ENCODE data around the gene CCDC190. TPM values are rescaled to one million over a fixed set of nuclear protein-coding genes. Genes with fewer than 3 reads are reported as not detected.

Gene CCDC190
- total and polyA plus RNA-seq, 2 of the 8 experiments (the other 6 are each of a cell fraction or from before 2014, with no cell fraction given) = not detected

- no peaks in the 10 kb centered on the region for H3K79me1 ChIP-seq (ENCODE audit: low read depth, low read length)
- WGBS, 2 experiments (ENCODE audit: extremely low coverage in 1 of 2, insufficient coverage in 1 of 2, insufficient read length in 1 of 2, insufficient replicate concordance in 2 of 2, low coverage in 1 of 2, low lambda C conversion rate in 2 of 2, missing lambda C conversion rate in 1 of 2) = 80% methylated on average over 2 of the region's 2 CpGs; no CpG with 5 or more reads in 1 of the 2 experiments
- H2BK120ac ChIP-seq (replicated peaks; ENCODE audit: low read depth, low read length) = no peak overlapping the region
- no peak overlapping the region for H2BK5ac ChIP-seq (ENCODE audit: low read depth, low read length)
- H3K18ac ChIP-seq (ENCODE audit: extremely low read depth, low read length) = no peak overlapping the region
- POLR2A ChIA-PET (ENCODE audit: partially characterized antibody) = no interaction called here
- no peaks in the 10 kb centered on the region for H3K36me3 ChIP-seq (ENCODE audit: control insufficient read depth in 2 of 4, insufficient read depth in 4 of 4, low read length in 3 of 4)
- no peak overlapping the region for H2AK5ac ChIP-seq (ENCODE audit: low read depth, low read length)
- H3K14ac ChIP-seq (ENCODE audit: insufficient read length) = no peak overlapping the region
- peak overlapping the region; percentile 62; the same call in 1 of the 2 replicates for H4K8ac ChIP-seq (ENCODE audit: extremely low read depth, insufficient read depth, low read length)
- DNase-seq (ENCODE audit: low read depth in 1 of 2, low spot score in 2 of 2) (no peak), FAIRE-seq (no peak)
- H3K4me2 ChIP-seq (ENCODE audit: insufficient read depth in 1 of 2, low read depth in 2 of 2, low read length in 2 of 2) = no peak overlapping the region
- H2BK12ac ChIP-seq (ENCODE audit: low read depth, low read length) = no peak overlapping the region
- H3K4ac ChIP-seq (replicated peaks; ENCODE audit: insufficient read length, low read depth, low read length) = no peak overlapping the region
- H3K4me3 ChIP-seq (ENCODE audit: extremely low read depth in 1 of 4, insufficient read depth in 2 of 4, low read depth in 3 of 4, low read length in 4 of 4) = no peak overlapping the region
- H3K23ac ChIP-seq (ENCODE audit: insufficient read length) = no peak overlapping the region
- H3K56ac ChIP-seq (replicated peaks; ENCODE audit: insufficient read length, low read depth, low read length) = no peak overlapping the region
- H3K23me2 ChIP-seq (ENCODE audit: low read depth, low read length) = no peaks in the 10 kb centered on the region; the same call in 1 of the 2 replicates
- CTCF ChIA-PET (ENCODE audit: partially characterized antibody) = interaction anchor here (0.7 kb wide), 1 partner anchor 60 kb away, joined by 3 read pairs; no protein-coding TSS in a partner anchor
- H4K5ac ChIP-seq (ENCODE audit: insufficient read length, low read depth, low read length) = no peak overlapping the region
- H3K79me2 ChIP-seq (ENCODE audit: control insufficient read depth in 1 of 2, insufficient read depth in 2 of 2, low read length in 2 of 2) = no peaks in the 10 kb centered on the region
- H2BK20ac ChIP-seq (ENCODE audit: low read length) = no peak overlapping the region
- H3K27ac ChIP-seq (ENCODE audit: low read depth, low read length) = no peak overlapping the region
- H4K20me1 ChIP-seq (replicated peaks in 1 of 2; ENCODE audit: control insufficient read depth in 1 of 2, insufficient read depth in 2 of 2, low read length in 2 of 2) = no peaks in the 10 kb centered on the region
- H2AFZ ChIP-seq (ENCODE audit: low read length) = no peak overlapping the region
- H3K9me3 ChIP-seq (ENCODE audit: insufficient read depth in 2 of 2, low read depth in 1 of 2, low read length in 1 of 2) = 0 out of 4 replicates have a peak, but pooled peaks cover 0 to 2% of the 10 kb centered on the region in 2 experiments
- H2BK15ac ChIP-seq (ENCODE audit: low read length) = no peak overlapping the region
- TF ChIP-seq CBX5 (IDR thresholded peaks at IDR 0.05; ENCODE audit: low read depth, low read length) (no peak), TBP (IDR thresholded peaks at IDR 0.05; ENCODE audit: low read depth, low read length) (no peak), SP1 (IDR thresholded peaks at IDR 0.05; ENCODE audit: low read depth, low read length) (no peak), CEBPB (IDR thresholded peaks at IDR 0.05; ENCODE audit: low read depth, low read length) (no peak), KDM1A (IDR thresholded peaks at IDR 0.05; ENCODE audit: borderline replicate concordance, low read length) (no peak), NRF1 (IDR thresholded peaks at IDR 0.05; ENCODE audit: low read depth, low read length) (no peak), RBBP5 (IDR thresholded peaks at IDR 0.05; ENCODE audit: borderline replicate concordance, low read depth, low read length) (no peak), HDAC6 (IDR thresholded peaks at IDR 0.05; ENCODE audit: low read depth, low read length) (no peak), POU5F1 (IDR thresholded peaks at IDR 0.05; ENCODE audit: low read depth, low read length) (no peak)
- TF ChIP-seq, protein P1, sequence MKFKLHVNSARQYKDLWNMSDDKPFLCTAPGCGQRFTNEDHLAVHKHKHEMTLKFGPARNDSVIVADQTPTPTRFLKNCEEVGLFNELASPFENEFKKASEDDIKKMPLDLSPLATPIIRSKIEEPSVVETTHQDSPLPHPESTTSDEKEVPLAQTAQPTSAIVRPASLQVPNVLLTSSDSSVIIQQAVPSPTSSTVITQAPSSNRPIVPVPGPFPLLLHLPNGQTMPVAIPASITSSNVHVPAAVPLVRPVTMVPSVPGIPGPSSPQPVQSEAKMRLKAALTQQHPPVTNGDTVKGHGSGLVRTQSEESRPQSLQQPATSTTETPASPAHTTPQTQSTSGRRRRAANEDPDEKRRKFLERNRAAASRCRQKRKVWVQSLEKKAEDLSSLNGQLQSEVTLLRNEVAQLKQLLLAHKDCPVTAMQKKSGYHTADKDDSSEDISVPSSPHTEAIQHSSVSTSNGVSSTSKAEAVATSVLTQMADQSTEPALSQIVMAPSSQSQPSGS (IDR thresholded peaks at IDR 0.05; ENCODE audit: low read length) = no peak
- no peak overlapping the region for H4K91ac ChIP-seq (replicated peaks; ENCODE audit: insufficient read length, low read length)
- no peaks in the 10 kb centered on the region for H3K4me1 ChIP-seq (replicated peaks in 1 of 4; ENCODE audit: control insufficient read depth in 3 of 4, insufficient read depth in 4 of 4, low read length in 3 of 4)
- H3K9ac ChIP-seq (replicated peaks in 1 of 4; ENCODE audit: extremely low read depth in 1 of 4, low read depth in 3 of 4, low read length in 3 of 4) = no peak overlapping the region
- no peaks in the 10 kb centered on the region for H3K27me3 ChIP-seq (replicated peaks in 1 of 4; ENCODE audit: control insufficient read depth in 3 of 4, extremely low read depth in 1 of 4, insufficient read depth in 3 of 4, low read length in 3 of 4)
Measured at GRCh38 chr1:162908236-162908635, 47.3 kb upstream of the CCDC190 start.
